Stomach (tissue), 4 donors: Measurements from ENCODE around the gene ZSCAN30.

Experiments used
- CTCF ChIP-seq, 7 experiments: fragments of 450-650 bp in 4 of 7; fragments of 200-600 bp in 3 of 7; sonication (generic) in 3 of 7; IDR thresholded peaks; one replicate each; pipeline ENCODE4 v1.5.1; 2016 to 2019; ENCODE audit warnings: antibody characterized with exemption in 7 of 7, control low read depth in 2 of 7, mild to moderate bottlenecking in 1 of 7
- POLR2AphosphoS5 ChIP-seq, 3 donors: sonication (generic); formaldehyde crosslinking; IDR thresholded peaks; one replicate each; pipeline ENCODE4 v1.6.1; 2016; ENCODE audit warnings: antibody characterized with exemption in 3 of 3

- no peak for TF ChIP-seq CTCF (IDR thresholded peaks at IDR 0.05)
- no peak for TF ChIP-seq POLR2AphosphoS5 (IDR thresholded peaks at IDR 0.05)
These were observed 13.8 kb downstream of the ZSCAN30 start for GRCh38 chr18:35276267-35276666.
